GM23248 (cell line): ENCODE measurements around the gene F9. TPM values are rescaled to one million over a fixed set of nuclear protein-coding genes. Genes with fewer than 3 reads are reported as not detected.

Experiments
- DNase-seq: peaks from one replicate; pipeline ENCODE4 v3.0.0-alpha.2; 2015
- H2AFZ ChIP-seq: fragments of 200-600 bp; sonication (generic); 2 replicates; pipeline ENCODE4 v1.6.1; 2016; ENCODE audit warnings: antibody characterized with exemption
- H3F3A ChIP-seq: fragments of 200-600 bp; sonication (generic); 2 replicates; pipeline ENCODE4 v1.6.1; 2016; ENCODE audit warnings: mild to moderate bottlenecking, antibody characterized with exemption, mixed run types; ENCODE audit not compliant: insufficient read depth
- H3K27ac ChIP-seq: fragments of 200-600 bp; sonication (generic); 2 replicates; pipeline ENCODE4 v1.5.1; 2016; ENCODE audit warnings: mild to moderate bottlenecking
- H3K27me3 ChIP-seq: fragments of 200-600 bp; sonication (generic); replicated peaks from 2 replicates; pipeline ENCODE4 v1.6.1; 2016; ENCODE audit warnings: mild to moderate bottlenecking; ENCODE audit not compliant: insufficient read depth
- H3K36me3 ChIP-seq: fragments of 200-600 bp; sonication (generic); 2 replicates; pipeline ENCODE4 v1.6.1; 2016; ENCODE audit warnings: low read depth, mild to moderate bottlenecking
- H3K4me1 ChIP-seq: fragments of 200-600 bp; sonication (generic); 2 replicates; pipeline ENCODE4 v1.6.1; 2016; ENCODE audit warnings: mild to moderate bottlenecking; ENCODE audit not compliant: insufficient read depth
- H3K4me2 ChIP-seq: fragments of 200-600 bp; sonication (generic); one replicate; pipeline ENCODE4 v1.6.1; 2016; ENCODE audit warnings: mild to moderate bottlenecking; ENCODE audit not compliant: unreplicated experiment
- H3K4me3 ChIP-seq: fragments of 200-600 bp; sonication (generic); 2 replicates; pipeline ENCODE4 v1.5.1; 2016; ENCODE audit warnings: mild to moderate bottlenecking
- H3K79me2 ChIP-seq: fragments of 200-600 bp; sonication (generic); 2 replicates; pipeline ENCODE4 v1.6.1; 2016; ENCODE audit warnings: mild to moderate bottlenecking; ENCODE audit not compliant: insufficient read depth
- H3K9ac ChIP-seq: fragments of 200-600 bp; sonication (generic); 2 replicates; pipeline ENCODE4 v1.6.1; 2016; ENCODE audit warnings: mild to moderate bottlenecking
- H3K9me2 ChIP-seq: fragments of 200-600 bp; sonication (generic); 2 replicates; pipeline ENCODE4 v1.6.1; 2016; ENCODE audit warnings: mixed run types, mild to moderate bottlenecking, moderate library complexity; ENCODE audit not compliant: insufficient read depth
- H3K9me3 ChIP-seq: fragments of 200-600 bp; sonication (generic); one replicate; pipeline ENCODE4 v1.6.1; 2017; ENCODE audit warnings: low read depth
- H4K20me1 ChIP-seq: fragments of 200-600 bp; sonication (generic); 2 replicates; pipeline ENCODE4 v1.6.0; 2016; ENCODE audit not compliant: insufficient read depth
- EZH2 ChIP-seq: fragments of 200-600 bp; sonication (generic); IDR thresholded peaks from 2 replicates; pipeline ENCODE4 v1.6.1; 2018; ENCODE audit warnings: antibody characterized with exemption, mild to moderate bottlenecking; ENCODE audit not compliant: insufficient read depth, poor library complexity, severe bottlenecking
- EZH2phosphoT487 ChIP-seq: fragments of 200-600 bp; sonication (generic); IDR thresholded peaks from 2 replicates; pipeline ENCODE4 v1.6.1; 2018; ENCODE audit warnings: antibody characterized with exemption, moderate library complexity, mild to moderate bottlenecking, low read depth; ENCODE audit not compliant: insufficient read depth
- WGBS, 2 experiments: methylation state at CpG; one replicate each; pipeline ENCODE4 v1.1.6; 2015 to 2017; ENCODE audit warnings: low lambda C conversion rate in 2 of 2, low coverage in 1 of 2; ENCODE audit errors: missing lambda C conversion rate in 2 of 2; 5-methylcytosine and 5-hydroxymethylcytosine counted together
- in situ Hi-C: fragments of 300-500 bp; cut with MboI; formaldehyde crosslinking; loops from 2 replicates; pipeline ENCODE4 v1.15.0; 2020
- polyA plus RNA-seq: library from polyadenylated mRNA; unstranded; fragments of >200 nt; fragmentation: Nextera tagmentation; extraction: Ambion mirVana; gene quantifications from 2 replicates; pipeline ENCODE4 v1.2.1, GENCODE V29; 2016
- total RNA-seq: library from RNA; depleted of rRNA; stranded (reverse); fragments of >200 nt; shearing (Covaris generic); gene quantifications from 2 replicates; pipeline ENCODE4 v1.2.3, GENCODE V29; 2014; rRNA removed

The F9 gene
- not detected in 2 replicates for total RNA-seq
- not detected in 2 replicates for polyA plus RNA-seq

GRCh38 chrX:139530550-139530949 is at the start of gene F9:
Gene F9, plus strand, starts transcription at chrX:139530739. Its CDS starts 26 bp downstream, at chrX:139530765.
- no peaks in the 10 kb centered on the region for H3K9me3 ChIP-seq
- no peaks in the 10 kb centered on the region for H4K20me1 ChIP-seq
- H3K27me3 ChIP-seq = no peaks in the 10 kb centered on the region
- H3K27ac ChIP-seq = no peak within 1 kb of the TSS
- in situ Hi-C loops = no loop called here
- no peak within 1 kb of the TSS for H3K4me2 ChIP-seq
- 42 to 49% methylated on average over 4 of the region's 4 CpGs for WGBS, 2 experiments
- H3K79me2 ChIP-seq = no peaks in the 10 kb centered on the region
- H3K4me3 ChIP-seq = no peak within 1 kb of the TSS
- no peak within 1 kb of the TSS for H2AFZ ChIP-seq
- DNase-seq = no peak
- no peak within 1 kb of the TSS for H3K9ac ChIP-seq
- H3K36me3 ChIP-seq = no peaks in the 10 kb centered on the region
- no peak for TF ChIP-seq EZH2
- no peak for TF ChIP-seq EZH2phosphoT487
- no peaks in the 10 kb centered on the region for H3K4me1 ChIP-seq
- H3F3A ChIP-seq = no peaks in the 10 kb centered on the region
- H3K9me2 ChIP-seq = no peaks in the 10 kb centered on the region

- Histone ChIP-seq H3K36me3 (no peaks in the 10 kb centered on the region), H3K27me3 (no peaks in the 10 kb centered on the region), H3K4me2 (no peak overlapping the region), H3K9me3 (no peaks in the 10 kb centered on the region), H3K4me3 (no peak overlapping the region), H3K79me2 (no peaks in the 10 kb centered on the region), H3F3A (no peaks in the 10 kb centered on the region), H4K20me1 (no peaks in the 10 kb centered on the region), H3K9me2 (no peaks in the 10 kb centered on the region), H2AFZ (no peak overlapping the region), H3K9ac (no peak overlapping the region), H3K27ac (no peak overlapping the region), H3K4me1 (no peaks in the 10 kb centered on the region)
- no peak for DNase-seq
- WGBS, 2 experiments = 6 to 7% methylated on average over 2 of the region's 2 CpGs
- in situ Hi-C loops = no loop called here
- TF ChIP-seq EZH2phosphoT487 = no peak
- no peak for TF ChIP-seq EZH2
Observed at GRCh38 chrX:139483699-139484098, 46.8 kb upstream of the F9 start.

GRCh38 chrX:139484591-139484990 is 45.9 kb upstream of the F9 start:
- H3K4me3 ChIP-seq = no peak overlapping the region
- no peak for TF ChIP-seq EZH2
- no peak overlapping the region for H3K9ac ChIP-seq
- H3F3A ChIP-seq = no peaks in the 10 kb centered on the region
- no peak overlapping the region for H3K4me2 ChIP-seq
- no peaks in the 10 kb centered on the region for H3K9me2 ChIP-seq
- H3K27ac ChIP-seq = no peak overlapping the region
- H3K79me2 ChIP-seq = no peaks in the 10 kb centered on the region
- H3K4me1 ChIP-seq = no peaks in the 10 kb centered on the region
- H3K9me3 ChIP-seq = no peaks in the 10 kb centered on the region
- no peaks in the 10 kb centered on the region for H3K36me3 ChIP-seq
- no peak overlapping the region for H2AFZ ChIP-seq
- no peaks in the 10 kb centered on the region for H4K20me1 ChIP-seq
- no peaks in the 10 kb centered on the region for H3K27me3 ChIP-seq
- DNase-seq = no peak
- in situ Hi-C loops = no loop called here
- WGBS, 2 experiments = 16 to 19% methylated on average over 2 of the region's 2 CpGs

GRCh38 chrX:139495324-139495723 is 35.2 kb upstream of the F9 start:
- Histone ChIP-seq H2AFZ (no peak overlapping the region), H3K4me3 (no peak overlapping the region), H3K9ac (no peak overlapping the region), H3K79me2 (no peaks in the 10 kb centered on the region), H3K27me3 (no peaks in the 10 kb centered on the region), H3K4me2 (no peak overlapping the region), H3K9me3 (no peaks in the 10 kb centered on the region), H3K4me1 (no peaks in the 10 kb centered on the region), H3K9me2 (no peaks in the 10 kb centered on the region), H3F3A (no peaks in the 10 kb centered on the region), H4K20me1 (no peaks in the 10 kb centered on the region), H3K36me3 (no peaks in the 10 kb centered on the region), H3K27ac (no peak overlapping the region)
- 28 to 35% methylated on average over 3 to 5 of the region's 5 CpGs for WGBS, 2 experiments
- in situ Hi-C loops = no loop called here
- no peak for DNase-seq
- TF ChIP-seq EZH2phosphoT487 (no peak), EZH2 (no peak)

GRCh38 chrX:139506333-139506732 is 24.2 kb upstream of the F9 start:
- no peak overlapping the region for H3K4me3 ChIP-seq
- H3K4me1 ChIP-seq = no peaks in the 10 kb centered on the region
- no peak for DNase-seq
- no peaks in the 10 kb centered on the region for H4K20me1 ChIP-seq
- no peaks in the 10 kb centered on the region for H3K79me2 ChIP-seq
- H3K9me3 ChIP-seq = no peaks in the 10 kb centered on the region
- H3K27me3 ChIP-seq = no peaks in the 10 kb centered on the region
- no peaks in the 10 kb centered on the region for H3K36me3 ChIP-seq
- H3F3A ChIP-seq = no peaks in the 10 kb centered on the region
- H3K27ac ChIP-seq = no peak overlapping the region
- no peak overlapping the region for H3K9ac ChIP-seq
- no peaks in the 10 kb centered on the region for H3K9me2 ChIP-seq
- in situ Hi-C loops = no loop called here
- H3K4me2 ChIP-seq = no peak overlapping the region
- H2AFZ ChIP-seq = no peak overlapping the region
- TF ChIP-seq EZH2phosphoT487 = no peak
- TF ChIP-seq EZH2 = no peak
